Measurements from ENCODE around the gene TMEM8B. TPM values are rescaled to one million over a fixed set of nuclear protein-coding genes. Genes with fewer than 3 reads are reported as not detected.

The TMEM8B gene
- total RNA-seq, 1 donor from 2014 or later: 15.9 TPM

- ATAC-seq (no peak), DNase-seq (no peak)
- intact Hi-C loops (cut with micrococcal nuclease): no loop called here
Measured at GRCh38 chr9:35834260-35835215, 5.5 kb downstream of the TMEM8B start.

DNA sequence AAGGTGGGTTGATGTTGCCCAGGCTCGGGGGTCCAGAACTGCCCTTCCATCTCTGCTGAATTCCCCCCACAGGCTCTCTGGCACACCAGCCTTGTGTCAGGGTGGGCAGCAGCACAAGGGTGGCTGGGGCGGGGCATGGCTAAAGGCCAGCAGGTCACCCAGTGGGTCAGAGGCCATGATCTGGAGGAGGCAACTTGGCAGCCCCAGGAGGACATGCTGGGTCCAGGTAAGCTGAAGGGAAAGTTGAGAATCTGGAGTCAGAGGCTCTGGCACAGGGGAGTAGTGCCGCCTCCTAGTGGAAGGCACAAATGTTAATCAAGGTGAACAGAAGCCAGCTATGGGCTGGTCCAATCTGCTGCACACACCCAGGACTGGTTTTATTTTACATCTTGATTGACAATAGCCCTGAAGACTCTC is 6.2 kb downstream of the TMEM8B start:
- intact Hi-C loops (cut with micrococcal nuclease): no loop called here
- no peak for ATAC-seq
- no peak for DNase-seq

DNA sequence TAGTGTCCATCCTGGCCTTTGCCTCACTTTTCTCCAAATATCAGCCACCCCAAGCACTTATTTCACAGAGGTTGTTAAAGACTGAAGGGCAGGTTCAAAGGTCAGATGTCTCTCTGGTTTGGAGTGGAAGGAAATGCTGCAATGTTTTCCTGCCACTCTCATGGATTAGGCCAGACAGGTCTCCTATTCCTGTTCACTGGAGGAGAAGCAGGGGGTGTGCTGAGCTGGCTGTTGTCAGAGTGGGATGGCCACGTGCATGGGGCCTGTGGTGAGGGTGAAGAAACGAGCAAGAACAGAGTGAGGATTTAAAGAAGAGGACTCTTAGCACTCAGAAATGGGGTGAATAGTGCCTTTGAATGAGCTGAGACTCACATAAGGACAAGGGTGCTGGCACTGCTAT is 6.7 kb downstream of the TMEM8B start:
- intact Hi-C loops (cut with micrococcal nuclease): no loop called here
- ATAC-seq: no peak
- DNase-seq: no peak

DNA sequence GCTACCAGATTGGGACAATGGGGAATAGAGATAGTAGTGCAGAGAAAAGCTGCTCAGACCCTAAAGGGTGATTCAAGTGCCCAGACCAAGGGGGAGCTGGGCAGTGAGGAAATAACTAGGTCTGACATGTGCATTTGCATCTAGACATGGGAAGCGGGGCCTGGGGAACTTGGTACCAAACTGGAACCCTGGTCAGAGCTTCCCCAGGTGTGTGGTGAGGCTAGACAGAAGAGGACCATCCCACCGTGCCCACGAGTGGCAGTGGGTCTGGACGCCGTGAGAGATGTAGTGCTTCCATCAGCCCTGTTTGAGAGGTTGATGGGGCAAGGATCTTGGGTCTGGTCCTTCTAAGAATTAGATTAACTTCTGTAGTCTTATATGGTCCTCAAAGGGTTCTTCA is 7.6 kb downstream of the TMEM8B start:
- DNase-seq: no peak
- no peak for ATAC-seq
- intact Hi-C loops (cut with micrococcal nuclease): no loop called here

- intact Hi-C loops (cut with micrococcal nuclease): no loop called here
- DNase-seq: no peak
- ATAC-seq: no peak
Measured at GRCh38 chr9:35839926-35840325, 10.9 kb downstream of the TMEM8B start.

- no peak for ATAC-seq
- intact Hi-C loops (cut with micrococcal nuclease): no loop called here
- DNase-seq: no peak
Measured at GRCh38 chr9:35840881-35841644, 12.0 kb downstream of the TMEM8B start.

GRCh38 chr9:35841645-35841900 is 12.5 kb downstream of the TMEM8B start:
- ATAC-seq: no peak
- intact Hi-C loops (cut with micrococcal nuclease): no loop called here
- no peak for DNase-seq

DNA sequence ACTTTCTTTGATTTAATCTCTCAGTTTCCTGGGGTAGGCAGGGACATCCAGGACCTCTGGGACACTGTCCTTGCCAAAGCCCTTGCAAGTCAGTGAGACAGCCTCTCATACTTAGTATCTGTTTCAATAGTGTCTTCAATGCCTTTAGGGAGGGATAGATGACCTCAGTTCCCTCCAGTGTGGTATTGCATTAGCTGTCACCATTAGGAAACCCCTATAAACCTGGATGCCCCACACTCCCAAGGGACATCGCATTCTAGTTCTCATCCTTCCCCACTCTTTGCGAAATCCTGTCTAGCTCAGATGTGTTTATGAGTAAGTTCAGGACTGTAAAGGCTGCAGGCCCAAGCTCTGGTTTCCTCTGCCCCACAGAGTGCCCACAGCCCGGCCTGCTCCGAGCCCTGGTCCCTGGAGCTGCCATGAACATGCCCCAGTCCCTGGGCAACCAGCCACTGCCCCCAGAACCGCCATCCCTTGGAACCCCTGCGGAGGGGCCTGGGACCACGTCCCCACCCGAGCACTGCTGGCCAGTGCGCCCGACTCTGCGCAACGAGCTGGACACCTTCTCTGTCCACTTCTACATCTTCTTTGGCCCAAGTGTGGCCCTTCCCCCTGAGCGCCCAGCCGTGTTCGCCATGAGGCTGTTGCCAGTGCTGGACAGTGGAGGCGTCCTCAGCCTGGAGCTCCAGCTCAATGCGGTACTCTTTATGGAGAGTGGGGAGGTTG is 13.2 kb downstream of the TMEM8B start:
- intact Hi-C loops (cut with micrococcal nuclease): no loop called here
- DNase-seq: no peak
- ATAC-seq: no peak

DNA sequence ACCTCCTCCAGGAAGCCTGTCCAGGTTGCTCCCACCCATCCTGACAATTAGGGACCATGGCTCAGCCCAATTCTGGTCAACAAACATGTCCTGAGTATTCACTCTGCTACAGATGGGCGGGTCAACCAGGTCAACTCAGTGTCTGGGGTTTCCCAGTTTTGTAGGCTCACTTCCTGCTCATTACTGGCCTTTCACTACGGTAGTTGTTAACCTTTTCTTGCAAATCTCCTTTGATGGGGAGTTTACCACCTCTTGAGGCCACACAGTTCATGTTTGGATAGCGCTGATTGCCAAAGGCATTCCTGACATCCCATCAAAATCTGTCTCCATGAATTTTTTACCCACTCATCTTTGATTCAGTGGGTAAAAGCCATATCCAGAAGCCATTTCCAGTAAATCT is 13.8 kb downstream of the TMEM8B start:
- ATAC-seq: no peak
- intact Hi-C loops (cut with micrococcal nuclease): no loop called here
- no peak for DNase-seq

GRCh38 chr9:35844628-35845270 is 15.7 kb downstream of the TMEM8B start:
- intact Hi-C loops (cut with micrococcal nuclease): no loop called here
- DNase-seq (no peak), ATAC-seq (peak; percentile 71)

GRCh38 chr9:35845824-35846771 is 17.1 kb downstream of the TMEM8B start:
- intact Hi-C loops (cut with micrococcal nuclease): no loop called here
- DNase-seq (peak; percentile 35), ATAC-seq (no peak)

GRCh38 chr9:35847792-35848572 is 19.0 kb downstream of the TMEM8B start:
- no peak for DNase-seq
- intact Hi-C loops (cut with micrococcal nuclease): no loop called here
- peak; percentile 81 for ATAC-seq

DNA sequence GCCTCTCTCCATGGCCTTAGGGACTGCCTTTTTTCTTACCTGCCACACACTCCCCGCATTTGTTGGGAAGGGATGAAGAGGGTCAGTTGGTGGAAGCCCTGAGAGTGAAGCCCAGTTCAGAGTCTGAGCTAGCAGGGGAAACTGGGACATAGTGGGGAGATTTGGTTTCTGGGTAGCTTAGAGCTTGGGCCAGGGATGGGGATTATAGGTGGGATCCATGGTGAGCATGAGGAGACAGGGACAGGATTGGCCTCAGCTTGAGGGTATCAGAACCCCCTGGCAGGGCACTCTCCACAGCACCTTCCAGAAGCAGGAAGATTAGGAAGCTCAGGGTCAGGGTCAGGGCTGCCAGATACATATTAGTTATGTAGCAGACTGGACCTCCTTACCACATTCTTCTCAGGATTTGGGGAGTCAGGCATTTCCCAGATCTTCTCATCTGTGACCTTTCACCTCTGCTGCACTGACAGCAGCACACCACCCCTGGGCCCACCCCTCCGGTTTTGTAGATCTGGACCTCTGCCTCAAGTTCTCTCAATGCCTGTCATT is 23.3 kb downstream of the TMEM8B start:
- ATAC-seq: no peak
- no peak for DNase-seq
- intact Hi-C loops (cut with micrococcal nuclease): no loop called here

GRCh38 chr9:35852876-35853865 is 24.1 kb downstream of the TMEM8B start:
- ATAC-seq: no peak
- DNase-seq: no peak
- intact Hi-C loops (cut with micrococcal nuclease): no loop called here

DNA sequence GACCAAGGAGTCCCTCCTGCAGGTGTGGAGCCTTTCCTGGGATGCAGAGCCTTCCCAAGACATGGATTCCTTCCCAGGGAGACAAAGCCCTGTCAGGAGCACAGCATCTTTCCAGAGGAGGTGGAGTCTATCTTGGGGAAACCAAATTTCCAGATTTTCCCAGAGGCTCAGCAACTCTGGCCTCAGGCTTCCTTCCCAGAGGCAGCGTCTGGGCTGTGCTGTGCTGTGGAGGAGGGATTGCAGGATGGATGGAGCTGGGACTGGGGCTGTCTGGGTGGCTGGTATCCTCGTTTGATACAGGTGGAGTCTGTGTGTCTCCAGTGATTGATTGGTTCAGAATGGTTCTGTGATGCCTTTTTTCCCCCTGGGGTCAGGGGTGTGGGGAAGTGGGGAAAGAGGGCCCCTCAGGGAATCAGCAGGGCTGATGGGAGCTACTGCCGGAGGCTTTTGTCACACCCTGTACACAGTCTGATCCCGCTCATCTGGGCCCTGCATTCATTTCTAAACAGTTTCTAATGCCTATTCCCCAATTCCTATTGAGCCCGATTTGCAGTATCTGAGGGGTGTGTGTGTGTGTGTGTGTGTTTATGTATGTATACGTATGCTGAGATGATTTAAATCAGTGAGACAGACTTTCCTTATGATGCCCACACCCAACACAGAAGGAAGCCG is 25.2 kb downstream of the TMEM8B start:
- DNase-seq (no peak), ATAC-seq (no peak)
- intact Hi-C loops (cut with micrococcal nuclease): no loop called here

DNA sequence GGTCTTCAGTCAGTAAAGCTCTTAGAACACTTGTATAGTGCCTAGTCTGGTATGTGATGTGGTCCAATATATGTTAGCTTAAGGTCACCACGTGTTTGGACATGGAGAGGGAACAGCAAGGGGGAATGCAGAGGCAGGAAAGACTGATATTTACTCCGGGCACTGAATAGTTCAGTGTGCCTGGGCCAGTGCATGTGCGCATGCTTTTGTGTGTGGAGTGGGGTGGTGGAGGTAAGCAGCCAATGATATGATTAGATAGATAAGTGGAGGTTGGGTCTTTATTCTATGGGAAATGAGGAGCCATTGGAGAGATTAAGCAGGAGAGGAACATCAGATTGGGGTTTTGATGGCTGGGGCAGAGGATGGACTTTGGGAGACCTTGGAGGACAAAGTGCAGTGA is 27.2 kb downstream of the TMEM8B start:
- DNase-seq: no peak
- intact Hi-C loops (cut with micrococcal nuclease): no loop called here

More for the DNA sequence above, 27.2 kb downstream of the TMEM8B start:
- ATAC-seq: no peak
